OCI-LY3 (cell line): Measurements from ENCODE around the gene SLC35E3.

Source experiments
- CTCF ChIP-seq: fragments of 200-600, 300-600 bp; sonication (generic); IDR thresholded peaks from 2 replicates; pipeline ENCODE4 v1.5.1; 2014; ENCODE audit warnings: antibody characterized with exemption, low read length, low read depth
- EZH2phosphoT487 ChIP-seq: fragments of 200-600 bp; shearing (Covaris generic); IDR thresholded peaks from 2 replicates; pipeline ENCODE4 v1.6.1; 2018; ENCODE audit warnings: antibody characterized with exemption, mixed run types, low read depth

GRCh38 chr12:68743356-68743755 is 2.6 kb upstream of the SLC35E3 start:
- TF ChIP-seq CTCF (no peak), EZH2phosphoT487 (no peak)
